Cardiac fibroblast (primary cell): ENCODE measurements around the gene LSMEM2.

ENCODE experiments used
- DNase-seq, 2 donors: peaks; one replicate each; pipeline versions ENCODE4 v3.0.0 to v3.0.0-alpha.2; 2010; ENCODE audit warnings: low read depth in 2 of 2
- H3K4me3 ChIP-seq, 2 donors: replicated peaks in 1 of 2; 1 replicate in 1 of 2; 2 replicates in 1 of 2; pipeline ENCODE4 v1.5.1; 2011; ENCODE audit warnings: low read depth in 2 of 2, low read length in 2 of 2, mild to moderate bottlenecking in 2 of 2, moderate library complexity in 1 of 2
- TF ChIP-seq, protein P1 (sequence below): IDR thresholded peaks from one replicate; pipeline ENCODE4 v1.5.1; 2011; ENCODE audit warnings: low read depth, mild to moderate bottlenecking, low read length, inconsistent platforms

The LSMEM2 gene

DNA sequence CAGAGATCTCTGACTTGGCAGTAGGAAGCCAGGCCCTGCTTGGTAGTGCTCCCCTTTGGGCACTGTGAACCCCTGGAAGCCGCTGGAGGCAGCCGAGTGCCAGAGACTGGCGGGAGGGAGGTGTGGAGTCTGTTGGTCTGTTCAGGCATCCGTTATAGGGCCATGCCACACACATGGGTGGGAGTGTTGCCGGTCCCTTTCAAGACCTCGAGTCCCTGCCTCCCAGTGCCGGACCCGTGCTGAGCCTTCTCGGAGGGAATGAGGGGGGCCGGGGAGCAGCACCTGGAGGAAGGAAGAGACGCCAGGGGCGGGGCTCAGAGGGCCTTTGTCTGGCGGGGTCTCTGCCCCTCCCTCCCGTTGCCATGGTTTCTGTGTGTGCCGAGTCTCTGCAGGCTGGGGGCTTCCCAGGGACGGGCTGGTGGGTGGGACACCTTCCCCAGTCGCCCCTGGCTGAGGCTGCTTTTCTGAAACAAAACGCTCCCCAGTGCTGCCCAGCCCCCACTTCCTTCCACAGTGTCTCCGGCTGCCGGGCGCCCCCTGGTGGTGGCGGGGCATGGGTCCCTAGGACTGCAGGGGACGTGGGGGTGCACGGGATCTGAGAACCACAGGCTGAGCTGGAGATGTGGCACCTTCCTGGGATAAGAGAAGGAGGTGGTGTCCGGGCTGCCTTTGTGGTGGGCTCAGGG lies 32.9 kb upstream of the LSMEM2 start:
- peak; percentile 90 for DNase-seq
- TF ChIP-seq, protein P1, sequence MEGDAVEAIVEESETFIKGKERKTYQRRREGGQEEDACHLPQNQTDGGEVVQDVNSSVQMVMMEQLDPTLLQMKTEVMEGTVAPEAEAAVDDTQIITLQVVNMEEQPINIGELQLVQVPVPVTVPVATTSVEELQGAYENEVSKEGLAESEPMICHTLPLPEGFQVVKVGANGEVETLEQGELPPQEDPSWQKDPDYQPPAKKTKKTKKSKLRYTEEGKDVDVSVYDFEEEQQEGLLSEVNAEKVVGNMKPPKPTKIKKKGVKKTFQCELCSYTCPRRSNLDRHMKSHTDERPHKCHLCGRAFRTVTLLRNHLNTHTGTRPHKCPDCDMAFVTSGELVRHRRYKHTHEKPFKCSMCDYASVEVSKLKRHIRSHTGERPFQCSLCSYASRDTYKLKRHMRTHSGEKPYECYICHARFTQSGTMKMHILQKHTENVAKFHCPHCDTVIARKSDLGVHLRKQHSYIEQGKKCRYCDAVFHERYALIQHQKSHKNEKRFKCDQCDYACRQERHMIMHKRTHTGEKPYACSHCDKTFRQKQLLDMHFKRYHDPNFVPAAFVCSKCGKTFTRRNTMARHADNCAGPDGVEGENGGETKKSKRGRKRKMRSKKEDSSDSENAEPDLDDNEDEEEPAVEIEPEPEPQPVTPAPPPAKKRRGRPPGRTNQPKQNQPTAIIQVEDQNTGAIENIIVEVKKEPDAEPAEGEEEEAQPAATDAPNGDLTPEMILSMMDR, result peak; percentile 99
- peak overlapping the region; percentile 29 to 38 for H3K4me3 ChIP-seq

DNA sequence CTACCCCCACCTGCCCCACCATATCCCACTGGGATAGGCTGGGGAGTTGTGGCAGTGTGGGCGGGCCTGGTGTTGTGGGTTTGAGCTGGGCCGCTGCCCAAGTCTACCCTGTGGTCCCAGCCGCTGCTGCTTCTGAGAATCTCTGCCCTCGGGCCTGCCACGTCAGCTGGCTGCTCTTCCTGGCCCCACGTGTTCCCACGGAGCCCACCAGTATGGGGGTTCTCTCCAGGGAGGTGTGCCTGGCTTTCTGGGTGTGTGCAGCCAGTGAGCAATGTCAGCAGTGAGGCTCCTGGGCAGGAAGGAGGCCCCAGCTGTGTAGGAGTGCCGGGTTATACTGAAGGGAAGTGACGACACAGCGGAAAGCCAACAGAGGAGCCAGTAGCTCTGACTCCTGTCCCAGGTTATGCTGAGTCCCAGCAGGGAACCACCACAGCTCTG lies 32.4 kb upstream of the LSMEM2 start:
- peak; percentile 87 to 97 for DNase-seq
- H3K4me3 ChIP-seq, result peak overlapping the region in 1 of 2 donors; percentile 38
- TF ChIP-seq, protein P1, result no peak

DNA sequence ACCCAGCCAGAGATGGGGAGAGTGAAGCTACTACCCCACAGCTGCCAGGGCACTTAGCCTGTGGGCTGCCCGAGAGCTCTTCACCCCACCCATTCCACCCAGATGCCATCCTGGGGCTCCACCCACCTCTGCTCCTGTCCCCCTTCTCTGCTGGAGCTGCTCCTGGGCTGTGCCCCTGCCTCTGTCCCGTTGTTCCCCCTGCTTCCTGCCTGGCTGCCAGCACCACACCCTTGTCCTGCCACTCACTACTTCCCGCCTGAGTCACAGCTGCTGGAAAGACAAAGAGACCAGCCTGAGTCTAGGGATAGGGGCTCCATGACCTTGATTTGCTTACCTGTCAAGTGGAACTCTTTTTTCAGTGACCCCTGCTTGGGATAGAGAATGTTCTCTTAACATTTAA lies 30.5 kb upstream of the LSMEM2 start:
- H3K4me3 ChIP-seq, result no peak overlapping the region
- TF ChIP-seq, protein P1, result no peak
- DNase-seq, result no peak

DNA sequence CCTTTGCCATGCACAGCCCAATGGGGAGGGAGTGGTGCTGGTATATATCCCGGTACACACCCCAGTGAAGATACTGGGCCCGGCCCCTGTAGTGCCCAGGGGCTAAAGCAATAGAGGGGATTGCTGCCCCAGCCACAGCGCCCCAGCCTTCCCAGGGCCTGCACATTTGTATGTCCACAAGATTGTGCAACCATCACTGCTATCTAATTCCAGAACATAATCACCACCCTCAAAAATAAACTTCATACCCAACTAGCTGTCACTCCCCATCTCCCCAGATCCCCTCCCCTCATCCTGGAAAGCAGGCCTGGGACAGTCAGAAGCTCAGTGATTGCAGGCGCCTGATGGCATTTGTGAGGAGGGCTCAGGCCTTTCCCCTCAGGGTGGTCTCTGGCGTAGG lies 29.4 kb upstream of the LSMEM2 start:
- DNase-seq, result no peak
- TF ChIP-seq, protein P1, result no peak

DNA sequence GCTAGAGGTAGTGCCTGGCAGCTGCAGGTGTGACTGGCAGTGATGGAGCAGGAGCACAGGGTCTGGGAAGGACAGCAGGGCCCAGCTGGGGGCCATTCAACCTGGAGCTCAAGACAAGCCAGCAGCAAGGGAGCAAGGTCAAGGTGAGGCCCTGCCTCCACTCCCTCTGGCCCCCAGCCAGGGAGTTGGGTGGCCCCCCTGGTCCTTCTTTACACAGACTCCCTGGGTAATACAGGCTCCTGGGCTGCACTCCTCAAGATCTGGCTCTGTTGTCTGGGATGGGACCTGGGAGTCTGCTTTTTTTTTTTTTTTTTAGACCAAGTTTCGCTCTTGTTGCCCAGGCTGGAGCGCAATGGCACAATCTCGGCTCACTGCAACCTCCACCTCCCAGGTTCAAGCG lies 28.4 kb upstream of the LSMEM2 start:
- DNase-seq, result no peak
- no peak overlapping the region for H3K4me3 ChIP-seq
- TF ChIP-seq, protein P1, result no peak

More for the DNA sequence above, 29.4 kb upstream of the LSMEM2 start:
- H3K4me3 ChIP-seq, result no peak overlapping the region

DNA sequence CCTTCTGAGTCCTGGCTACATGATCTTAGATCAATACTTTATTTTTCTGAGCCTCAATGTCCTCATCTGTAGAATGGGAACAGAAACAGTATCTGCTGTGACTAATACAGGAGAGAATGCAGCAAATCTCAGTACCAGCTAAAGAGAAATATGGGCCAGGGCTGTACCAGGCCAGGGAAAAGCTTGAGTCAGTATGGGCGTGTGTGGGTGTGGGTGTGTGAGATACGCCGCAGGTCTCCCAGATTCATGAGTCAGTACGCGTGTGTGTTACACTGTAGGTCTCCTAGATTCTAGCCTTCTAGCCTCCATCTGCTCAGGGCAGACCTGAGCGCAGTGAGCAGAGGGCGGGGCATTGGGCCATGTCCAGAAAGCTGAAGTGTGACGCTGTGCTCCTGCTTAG lies 27.7 kb upstream of the LSMEM2 start:
- DNase-seq, result peak; percentile 79 to 95
- TF ChIP-seq, protein P1, result no peak

More for the DNA sequence above, 27.7 kb upstream of the LSMEM2 start:
- H3K4me3 ChIP-seq, result no peak overlapping the region
